ENCODE data around the gene RNF144B.
A peak's percentile ranks its signal among the peaks of the same experiment; 100 is the strongest.
"Not testable (repeated sequence)": the region's sequence is repeated elsewhere in the genome, so short reads cannot be mapped to it uniquely, and the experiment has no call there.

RNF144B gene

DNA sequence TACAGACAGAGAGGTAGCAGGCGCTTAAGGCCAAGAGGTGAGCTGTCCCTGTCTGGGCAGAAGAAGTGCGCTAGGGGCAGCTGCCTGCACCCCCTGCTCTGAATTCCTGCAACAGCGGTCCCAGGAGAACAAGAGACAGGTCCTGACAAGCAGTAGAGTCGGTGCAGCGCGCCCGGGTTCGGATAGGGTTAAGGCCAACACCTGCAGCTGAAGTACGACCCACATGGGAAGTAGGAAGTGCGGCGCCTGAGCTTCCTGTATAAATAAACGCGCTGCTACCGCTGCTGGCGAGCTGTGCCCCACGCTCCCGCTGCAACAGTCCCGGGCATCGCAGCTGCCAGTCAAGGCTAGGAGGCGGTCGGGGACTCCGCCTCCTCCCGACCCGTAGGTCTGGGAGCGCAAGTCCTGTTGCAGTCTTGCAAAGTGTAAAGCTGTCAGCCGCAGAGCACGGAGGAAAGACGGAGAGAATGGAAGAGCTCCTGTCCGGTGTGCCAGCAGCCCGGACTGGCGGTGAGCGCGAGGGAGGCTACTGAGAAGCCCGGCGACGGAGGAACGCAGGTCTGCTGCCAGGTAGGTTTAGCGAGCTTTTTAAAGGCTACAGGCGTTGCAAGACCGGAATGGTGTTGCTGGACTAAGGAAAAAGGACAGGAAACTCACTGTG lies at the start of gene RNF144B:
TSS of gene RNF144B (plus strand) at position 290 of the 661 bp plus-strand sequence. CDS start 12,185 bp downstream, outside the sequence.
- DNase-seq (ENCODE audit: low spot score), result peak; percentile 80

DNA sequence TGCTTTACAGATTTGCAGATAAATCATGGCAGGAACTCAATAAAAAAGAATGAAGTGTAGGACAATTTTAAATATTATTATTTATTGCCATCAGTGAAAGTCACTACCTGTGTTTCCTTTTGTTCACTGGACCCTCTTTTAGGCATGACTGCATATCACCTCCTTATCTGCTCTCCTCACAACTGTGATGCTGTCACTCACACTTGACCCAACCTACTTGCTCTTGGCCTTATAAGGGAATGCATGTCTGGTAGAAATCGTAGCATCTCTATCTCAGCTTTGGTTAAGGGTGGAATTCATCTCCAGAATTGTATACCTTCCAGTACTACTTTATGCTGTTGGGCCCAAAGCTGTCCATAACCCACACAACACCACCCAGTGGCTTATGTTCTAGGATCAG lies 47.6 kb upstream of the RNF144B start:
- DNase-seq (ENCODE audit: low spot score), result no peak

DNA sequence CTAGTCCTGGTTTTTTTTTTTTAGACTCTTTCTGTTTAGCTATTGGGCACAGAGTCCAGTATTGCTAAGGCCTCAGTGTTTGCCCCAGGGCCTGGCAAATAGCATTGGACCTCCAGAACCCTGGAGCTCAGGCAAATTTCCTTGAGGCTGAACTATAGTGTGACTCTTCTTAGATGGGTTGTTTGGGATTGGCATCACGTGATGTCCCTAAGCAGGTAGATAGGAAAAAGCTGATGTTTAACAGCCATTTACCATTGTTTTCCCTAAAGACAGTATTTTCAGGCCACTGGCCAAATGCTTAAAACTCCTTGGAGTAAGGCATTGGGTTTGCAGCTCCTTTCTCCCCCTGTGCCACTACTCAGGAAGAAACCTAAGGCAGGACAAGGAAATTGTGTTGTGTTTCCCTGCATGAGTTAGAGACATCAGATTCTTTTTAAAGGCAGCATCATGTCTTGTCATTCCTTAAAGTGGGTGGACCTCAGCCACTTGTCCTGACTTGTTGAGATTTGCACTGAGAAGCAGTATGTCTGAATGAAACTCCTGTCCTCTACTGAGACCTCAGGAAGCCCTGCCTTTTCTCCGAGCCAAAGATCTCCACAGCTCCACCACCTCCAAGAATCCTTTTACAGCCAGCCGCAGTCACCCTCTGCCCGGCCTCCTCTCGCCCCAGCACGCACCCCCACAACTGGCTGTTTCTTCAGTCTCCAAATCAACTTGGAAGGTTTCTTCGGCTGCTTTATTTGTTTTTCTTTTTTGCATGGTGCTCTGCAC lies 46.2 kb upstream of the RNF144B start:
- DNase-seq (ENCODE audit: low spot score), result no peak

DNA sequence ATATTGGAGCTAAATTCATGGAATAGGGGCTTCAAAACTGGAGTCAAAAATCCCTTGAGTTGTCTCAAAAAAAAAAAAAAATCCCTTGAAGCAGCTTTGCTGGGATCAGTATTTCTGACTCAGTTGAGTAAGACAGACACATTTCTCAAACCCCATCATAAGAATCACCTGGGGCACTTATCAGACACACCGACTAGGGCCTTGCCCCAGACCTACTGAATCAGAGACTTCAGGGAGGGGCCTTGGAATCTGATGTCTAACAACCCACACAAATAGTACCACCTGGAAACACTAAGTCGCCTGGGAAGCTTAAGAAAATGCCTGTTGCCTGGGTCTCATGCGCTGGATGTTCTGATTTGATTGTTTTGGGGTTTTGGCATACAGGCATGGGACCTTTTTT lies 44.9 kb upstream of the RNF144B start:
- DNase-seq (ENCODE audit: low spot score), result no peak

DNA sequence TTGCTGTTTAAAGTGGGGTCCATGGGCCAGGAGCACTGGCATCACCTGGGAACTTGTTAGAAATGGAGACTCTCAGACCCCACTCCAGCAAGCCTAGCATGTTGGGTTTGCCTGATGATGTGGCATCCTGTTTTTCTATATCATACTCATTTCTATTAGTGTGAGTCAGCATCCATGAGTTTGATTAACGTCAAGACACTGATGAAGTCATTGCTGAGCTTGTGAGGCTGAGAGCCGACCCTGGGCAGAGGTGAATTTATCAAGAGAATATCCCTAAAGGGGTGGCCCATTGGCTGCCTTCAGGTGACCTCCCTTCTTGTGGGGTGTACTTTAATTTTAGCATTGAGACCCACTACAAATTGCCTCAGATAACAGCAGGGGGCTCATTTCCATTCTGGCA lies 43.4 kb upstream of the RNF144B start:
- no peak for DNase-seq (ENCODE audit: low spot score)

DNA sequence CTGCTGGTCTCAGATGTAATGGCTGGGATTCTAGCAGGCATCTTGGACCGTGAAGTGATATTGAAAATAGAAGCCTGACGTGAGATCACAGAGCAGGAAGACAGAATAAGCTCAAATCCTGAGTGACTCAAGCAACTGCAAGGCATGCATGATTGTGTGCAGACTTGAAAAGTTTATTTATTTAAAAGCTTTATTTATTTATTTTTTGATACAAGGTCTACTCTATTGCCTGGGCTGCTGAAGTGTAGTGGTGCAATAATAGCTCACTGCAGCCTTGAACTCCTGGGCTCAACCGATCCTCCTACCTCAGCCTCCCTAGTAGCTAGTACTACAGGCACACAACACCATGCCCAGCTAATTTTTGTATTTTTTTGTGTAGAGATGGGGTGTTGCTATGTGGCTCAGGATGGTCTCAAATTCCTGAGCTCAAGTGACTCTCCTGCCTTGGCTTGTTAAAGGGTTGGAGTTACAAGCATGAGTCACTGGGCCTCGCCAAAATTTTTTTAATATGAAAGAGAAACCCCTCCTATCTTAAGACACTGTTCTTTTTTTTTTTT lies 40.1 kb upstream of the RNF144B start:
- no peak for DNase-seq (ENCODE audit: low spot score)

DNA sequence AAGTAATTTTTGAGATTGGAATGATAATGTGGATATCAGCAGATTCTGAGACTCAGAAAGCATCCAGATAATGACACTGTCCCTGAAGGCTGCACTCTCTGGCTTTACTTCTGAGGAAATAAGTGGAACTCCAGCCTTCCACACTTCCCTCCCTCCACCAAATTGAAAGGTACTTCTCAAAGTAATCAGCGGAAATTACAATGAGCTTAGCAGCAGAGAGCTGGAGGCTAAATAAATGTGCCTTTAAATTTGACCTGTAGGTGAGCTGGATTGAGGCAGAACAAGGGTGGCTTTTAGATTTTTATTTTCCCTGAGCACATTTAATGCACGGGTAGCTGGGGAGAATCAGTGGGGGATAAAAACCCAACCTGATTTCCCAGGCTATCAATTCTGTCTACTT lies 39.3 kb upstream of the RNF144B start:
- no peak for DNase-seq (ENCODE audit: low spot score)

DNA sequence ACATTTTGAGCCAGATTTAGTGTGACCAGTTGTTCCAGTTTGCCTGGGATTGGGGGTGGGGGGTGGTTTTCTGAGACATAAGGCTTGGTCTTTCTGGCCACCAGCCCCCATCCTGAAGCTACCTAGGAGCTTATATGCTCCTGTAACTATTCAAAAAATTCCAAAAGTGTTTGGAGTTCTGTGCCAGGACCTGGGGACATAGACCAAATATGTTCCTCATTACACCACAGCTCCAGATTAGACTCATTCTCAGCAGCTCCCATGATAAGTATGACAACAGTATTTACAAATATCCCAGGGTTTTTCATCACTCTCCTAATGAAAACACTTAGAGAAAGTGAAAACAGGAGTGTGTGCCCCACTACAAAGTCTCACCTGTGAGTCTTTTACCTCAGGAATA lies 37.8 kb upstream of the RNF144B start:
- no peak for DNase-seq (ENCODE audit: low spot score)

DNA sequence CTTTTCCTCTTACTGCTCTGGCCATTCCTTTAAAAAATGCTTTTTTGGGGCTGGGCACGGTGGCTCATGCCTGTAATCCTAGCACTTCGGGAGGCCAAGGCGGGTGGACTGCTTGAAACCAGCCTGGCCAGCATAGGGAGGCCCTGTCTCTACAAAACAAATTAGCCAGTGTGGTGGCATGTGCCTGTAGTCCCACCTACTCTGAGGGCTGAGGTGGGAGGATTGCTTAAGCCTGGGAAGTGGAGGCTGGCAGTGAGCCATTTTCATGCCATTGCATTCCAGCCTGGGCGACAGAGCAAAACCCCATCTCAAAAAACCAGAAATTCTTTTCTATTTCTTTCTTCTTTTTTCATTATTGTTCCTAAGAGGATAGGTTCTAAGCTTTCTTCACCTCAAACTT lies 36.9 kb upstream of the RNF144B start:
- no peak for DNase-seq (ENCODE audit: low spot score)

DNA sequence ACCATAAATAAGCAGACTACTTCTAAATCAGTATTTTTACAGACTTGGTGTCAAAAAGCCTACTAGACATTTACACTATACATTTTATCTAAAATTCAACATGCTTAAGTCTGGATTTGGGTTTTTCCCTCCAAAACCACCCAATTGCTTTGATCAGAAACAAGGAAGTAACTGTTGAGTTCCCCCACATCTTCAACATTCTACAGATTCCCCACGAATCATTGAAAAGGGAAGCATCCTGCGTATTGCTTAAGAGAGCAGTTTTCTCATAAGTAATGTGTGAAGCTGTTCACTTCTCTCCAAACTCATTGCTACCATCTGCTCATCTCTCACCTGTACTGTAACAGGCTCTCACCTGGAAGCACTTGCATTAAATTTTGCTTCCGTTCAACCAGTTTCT lies 36.4 kb upstream of the RNF144B start:
- DNase-seq (ENCODE audit: low spot score), result no peak

DNA sequence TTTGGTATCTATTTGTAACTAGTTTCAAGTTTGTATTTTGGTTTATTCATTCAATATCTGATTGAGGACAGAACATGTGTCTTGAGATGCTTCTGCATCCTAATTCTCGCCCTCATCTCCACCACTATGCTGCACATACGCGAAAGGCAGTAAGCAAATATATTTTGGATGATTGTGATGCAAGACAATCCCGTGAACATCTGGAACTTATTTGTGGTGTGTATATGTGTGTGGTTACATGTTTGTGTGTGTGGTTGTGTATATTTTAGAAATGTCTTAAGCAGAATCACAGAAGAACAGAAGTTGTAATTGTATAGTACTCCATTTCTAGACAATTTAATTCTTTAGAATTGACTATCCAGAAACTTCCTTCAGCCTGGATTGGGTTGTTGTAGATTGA lies 35.1 kb upstream of the RNF144B start:
- no peak for DNase-seq (ENCODE audit: low spot score)

DNA sequence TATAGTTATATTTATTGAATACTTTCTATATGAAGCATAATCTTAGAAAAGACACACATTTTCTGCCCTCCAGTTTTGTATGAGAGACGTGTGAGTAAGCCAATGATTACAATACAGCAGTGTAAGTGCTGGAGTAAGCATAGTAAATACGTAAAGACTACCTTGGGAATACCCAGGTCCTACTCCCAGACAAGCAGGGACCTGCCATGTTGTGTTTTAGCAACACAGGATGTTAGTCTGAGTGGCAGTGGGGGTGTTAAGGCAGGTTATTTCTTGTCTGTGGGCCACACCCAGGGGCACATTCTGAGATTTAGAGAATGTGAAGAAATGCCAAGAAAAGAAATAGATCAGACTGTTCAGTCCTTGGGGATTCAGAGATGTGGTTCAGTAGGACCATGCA lies 34.3 kb upstream of the RNF144B start:
- no peak for DNase-seq (ENCODE audit: low spot score)

DNA sequence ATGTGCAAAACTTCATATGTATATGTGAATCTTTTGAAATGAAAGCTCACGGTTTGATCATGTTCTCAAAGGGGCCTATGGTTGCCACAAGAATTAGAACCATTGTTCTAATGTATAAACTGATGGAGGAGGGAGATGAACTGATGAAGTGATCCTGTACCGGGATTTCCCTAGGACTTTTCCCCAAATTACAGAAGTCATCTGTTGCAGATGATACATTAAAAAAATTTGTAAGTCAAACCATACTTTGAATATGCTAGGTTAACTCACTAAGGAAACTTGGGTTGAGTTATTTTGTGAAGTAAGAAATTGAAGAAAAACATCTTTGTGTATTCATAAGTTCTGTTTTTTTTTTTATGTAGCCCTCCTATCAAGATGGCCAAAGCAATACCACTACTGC lies 33.9 kb upstream of the RNF144B start:
- no peak for DNase-seq (ENCODE audit: low spot score)

DNA sequence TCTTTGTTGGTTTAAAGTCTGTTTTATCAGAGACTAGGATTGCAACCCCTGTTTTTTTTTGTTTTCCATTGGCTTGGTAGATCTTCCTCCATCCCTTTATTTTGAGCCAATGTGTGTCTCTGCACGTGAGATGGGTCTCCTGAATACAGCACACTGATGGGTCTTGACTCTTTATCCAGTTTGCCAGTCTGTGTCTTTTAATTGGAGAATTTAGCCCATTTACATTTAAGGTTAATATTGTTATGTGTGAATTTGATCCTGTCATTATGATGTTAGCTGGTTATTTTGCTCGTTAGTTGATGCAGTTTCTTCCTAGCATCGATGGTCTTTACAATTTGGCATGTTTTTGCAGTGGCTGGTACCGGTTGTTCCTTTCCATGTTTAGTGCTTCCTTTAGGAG lies 29.6 kb upstream of the RNF144B start:
- DNase-seq (ENCODE audit: low spot score), result not testable (repeated sequence)

DNA sequence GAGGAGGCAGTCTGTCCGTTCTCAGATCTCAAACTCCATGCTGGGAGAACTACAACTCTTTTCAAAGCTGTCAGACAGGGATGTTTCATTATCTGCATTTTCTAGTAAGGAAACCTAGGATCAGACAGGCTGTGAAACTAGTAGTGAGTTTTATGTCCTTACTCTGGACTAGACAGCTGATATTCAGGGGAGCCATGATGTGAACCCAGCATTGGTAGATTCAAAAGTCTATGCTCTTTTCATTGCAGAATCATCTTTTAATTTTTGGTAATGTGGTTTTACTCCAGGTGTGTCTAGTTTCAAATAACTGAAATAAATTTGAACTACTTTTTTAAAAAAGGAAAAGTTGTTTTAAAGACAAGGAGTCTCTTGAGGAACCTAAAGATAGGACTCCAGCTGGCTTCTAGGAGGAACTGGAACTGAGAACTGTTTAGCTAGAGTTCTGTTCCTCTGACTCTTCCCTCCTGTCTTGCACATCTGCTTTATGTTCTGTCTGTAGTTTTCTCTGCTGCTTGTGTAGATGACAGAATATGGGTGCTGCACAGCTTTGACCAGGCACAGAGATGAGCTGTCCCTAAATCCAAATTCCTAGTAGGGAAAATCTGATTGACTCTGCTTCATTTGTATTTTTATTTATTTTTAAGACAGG lies 27.8 kb upstream of the RNF144B start:
- no peak for DNase-seq (ENCODE audit: low spot score)

DNA sequence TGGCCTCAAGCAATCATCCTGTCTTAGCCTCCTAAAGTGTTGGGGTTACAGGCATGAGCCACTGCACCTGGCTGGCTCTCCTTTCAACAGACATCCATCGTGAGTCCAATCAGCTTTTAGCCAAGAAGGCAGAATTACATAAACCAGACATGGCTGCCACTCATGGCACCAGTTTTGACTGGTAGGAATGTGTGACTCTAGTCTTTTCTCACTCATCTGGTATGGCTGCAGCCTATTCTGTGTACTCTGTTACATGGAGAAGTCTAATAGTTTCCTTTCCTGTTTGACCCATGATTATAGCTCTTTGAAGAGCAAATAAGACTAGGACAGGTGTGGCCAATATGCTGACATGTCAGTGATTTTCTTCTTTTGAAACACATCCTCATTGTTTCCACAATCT lies 27.0 kb upstream of the RNF144B start:
- no peak for DNase-seq (ENCODE audit: low spot score)

DNA sequence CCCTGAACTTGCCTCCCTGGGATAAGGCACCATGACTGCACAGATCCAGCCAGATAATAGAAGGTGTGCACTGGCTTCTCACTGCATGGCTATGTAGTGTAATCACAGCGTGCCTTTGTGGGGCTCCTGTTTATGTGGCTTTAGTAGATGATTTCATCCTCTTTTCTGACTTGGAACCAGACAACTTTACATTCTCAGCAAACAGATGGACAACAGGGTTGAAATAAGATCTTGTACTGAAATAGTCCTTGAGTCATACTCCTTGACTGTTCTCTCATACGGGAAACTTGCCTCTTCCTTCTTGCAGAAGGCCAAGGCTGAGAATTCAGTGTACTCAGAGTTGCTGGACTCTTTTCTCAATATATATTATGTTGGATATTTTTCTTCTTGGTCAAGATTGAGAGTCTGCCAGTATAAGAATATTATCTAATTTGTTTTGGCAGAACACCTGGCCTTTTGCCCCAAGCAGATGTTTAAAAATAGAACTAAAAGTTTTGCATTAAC lies 25.0 kb upstream of the RNF144B start:
- DNase-seq (ENCODE audit: low spot score), result no peak

DNA sequence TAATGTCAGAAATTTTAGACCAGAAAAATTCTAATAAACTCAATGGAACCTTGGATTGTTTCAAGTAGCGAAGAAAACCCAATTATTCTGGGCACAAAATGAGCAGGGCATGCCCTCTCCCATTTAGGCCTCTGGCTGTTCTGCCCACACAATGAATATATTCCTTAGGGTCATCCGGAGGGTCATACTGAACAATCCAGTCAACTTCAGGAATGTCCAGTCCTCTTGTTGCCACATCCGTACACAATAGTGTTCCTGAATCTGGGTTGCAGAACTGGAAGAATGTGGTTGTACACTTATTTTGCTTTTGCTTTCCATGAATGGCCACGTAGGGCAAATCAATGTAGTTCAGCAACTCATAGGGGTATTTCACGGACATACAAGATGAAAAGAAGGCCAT lies 23.4 kb upstream of the RNF144B start:
- no peak for DNase-seq (ENCODE audit: low spot score)

DNA sequence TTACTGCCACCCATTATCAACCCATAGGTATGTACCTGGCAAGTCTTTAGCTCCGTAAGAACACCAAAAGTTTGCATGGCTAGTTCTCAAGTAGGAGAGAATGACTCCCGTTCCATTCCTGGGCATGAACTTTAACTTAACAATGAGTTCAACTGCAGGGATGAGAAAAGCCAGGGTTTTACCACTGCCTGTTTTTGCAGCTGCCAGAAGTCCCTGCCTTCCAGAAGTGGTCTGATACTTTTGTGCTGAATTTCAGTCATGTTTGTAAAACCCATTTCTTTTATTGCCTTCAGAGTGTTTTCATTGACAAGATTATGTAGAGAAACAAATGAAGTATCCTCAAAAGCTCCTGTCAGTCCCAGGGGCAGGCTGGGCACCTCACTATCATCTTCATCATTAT lies 22.6 kb upstream of the RNF144B start:
- not testable (repeated sequence) for DNase-seq (ENCODE audit: low spot score)

DNA sequence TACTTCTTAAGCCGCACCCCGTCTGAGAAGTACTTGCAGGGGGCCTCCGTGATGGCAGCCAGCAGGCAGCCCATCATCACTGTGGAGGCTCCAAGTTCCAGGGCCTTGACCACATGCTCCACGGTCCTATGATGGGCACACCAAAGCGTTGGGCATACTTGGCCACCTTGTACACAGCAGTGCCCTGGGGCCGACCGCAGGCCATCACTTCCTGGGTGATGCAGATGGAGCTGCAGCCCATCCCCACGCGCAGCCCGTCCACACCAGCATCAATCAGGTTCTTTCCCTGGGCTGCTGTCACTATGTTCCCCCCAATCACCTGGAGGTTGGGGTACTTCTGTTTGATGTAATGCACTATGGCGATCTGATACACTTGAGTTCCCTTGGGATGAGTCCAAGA lies 19.8 kb upstream of the RNF144B start:
- DNase-seq (ENCODE audit: low spot score), result no peak

DNA sequence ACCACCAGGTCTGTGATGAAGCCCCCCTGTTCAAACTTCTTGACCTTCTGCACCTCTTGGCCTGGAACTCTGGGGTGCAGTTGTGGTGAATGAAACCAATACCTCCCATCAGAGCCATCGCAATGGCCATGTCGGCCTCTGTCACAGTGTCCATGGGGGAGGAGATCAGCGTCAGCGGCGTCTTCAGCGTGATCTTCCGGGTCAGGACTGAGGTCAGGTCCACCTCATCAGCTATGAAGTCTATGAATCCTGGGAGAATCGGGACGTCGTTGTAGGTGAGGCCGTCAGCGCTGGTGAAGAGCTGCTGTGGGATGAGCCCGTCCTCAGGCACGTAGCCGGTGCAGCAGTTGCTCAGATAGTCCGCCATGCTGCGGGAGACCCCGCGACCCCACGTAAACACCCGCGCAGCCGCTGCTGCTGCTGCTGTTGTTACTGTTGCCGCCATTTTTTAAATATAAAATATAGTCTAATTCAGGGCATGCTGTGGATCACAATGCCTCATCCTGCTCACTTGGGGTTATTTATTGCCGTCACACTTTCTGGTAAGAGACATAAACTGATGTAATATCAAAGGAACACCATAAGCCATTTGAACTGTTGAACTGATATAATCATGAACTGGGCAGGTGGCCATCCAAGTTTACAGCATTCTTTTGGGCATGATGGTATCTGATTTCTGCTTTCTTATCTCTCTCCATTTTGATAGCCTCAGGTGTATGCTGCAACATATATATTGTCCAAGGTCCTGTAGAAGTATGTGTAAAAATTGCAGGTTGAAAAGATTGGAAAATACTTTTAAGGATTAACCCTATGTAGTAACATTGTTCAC lies 18.7 kb upstream of the RNF144B start:
- no peak for DNase-seq (ENCODE audit: low spot score)

DNA sequence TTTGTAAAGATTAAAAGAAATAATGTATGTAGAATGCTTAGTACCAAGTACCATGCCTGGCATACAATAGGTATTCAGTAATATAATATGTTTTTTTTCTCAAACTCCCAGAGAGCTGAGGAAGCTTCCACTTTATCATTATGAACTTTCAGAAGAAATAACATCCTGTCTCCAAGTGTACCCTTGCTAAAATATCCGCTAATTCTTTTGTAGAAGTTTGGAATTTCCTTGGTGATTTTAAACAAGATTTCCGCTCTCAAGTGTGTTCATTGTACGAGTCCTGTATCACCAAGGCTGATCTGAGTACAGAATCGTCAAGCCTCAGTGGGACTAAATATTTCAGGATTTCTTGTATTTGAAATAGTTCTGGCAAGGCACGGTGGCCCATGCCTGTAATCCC lies 16.1 kb upstream of the RNF144B start:
- DNase-seq (ENCODE audit: low spot score), result no peak

Data from ecto neural progenitor cell (in vitro differentiated cells).